DMS79 (cell line): ENCODE measurements around the gene PCED1A.

Source experiments
- DNase-seq: peaks from one replicate; lab custom pipeline; 2025; lab: John Stamatoyannopoulos, UW

PCED1A gene

DNA sequence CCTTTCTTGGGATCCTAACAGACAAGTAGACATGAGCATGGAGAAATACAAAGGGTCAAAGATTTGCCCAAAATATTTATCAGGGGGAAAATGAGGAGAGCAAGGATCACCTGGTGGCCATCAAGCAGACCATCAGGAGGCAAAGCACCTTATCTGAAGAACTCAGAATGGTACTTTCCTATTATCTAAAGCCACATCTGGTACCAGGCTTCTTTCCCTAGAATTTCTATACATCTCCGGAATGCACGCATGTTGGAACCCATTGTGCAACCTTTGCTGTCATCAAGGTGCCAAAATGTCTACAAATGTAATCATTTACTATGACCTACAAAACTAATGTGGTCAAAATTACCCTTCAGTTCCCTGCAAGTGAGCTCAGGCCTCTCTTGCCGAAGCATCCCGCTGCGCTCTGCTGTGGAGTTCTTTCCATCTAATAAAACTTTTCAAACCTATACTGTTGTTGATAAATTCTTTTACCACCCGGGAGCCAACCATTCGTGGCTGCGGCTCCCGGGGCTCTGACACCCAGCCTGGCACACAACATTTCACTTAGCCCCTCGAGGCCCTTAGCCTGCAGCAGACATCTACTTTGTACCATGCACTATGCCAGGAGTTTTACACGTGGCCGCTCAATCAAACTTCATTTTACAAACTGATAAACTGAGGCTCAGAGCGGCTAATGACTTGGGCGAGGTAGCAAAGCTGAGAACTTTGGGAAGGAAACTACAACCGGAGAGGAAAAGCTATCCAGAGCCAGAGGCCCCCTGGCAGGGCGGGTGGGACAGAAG lies 36.2 kb downstream of the PCED1A start:
- DNase-seq: no peak

GRCh38 chr20:2801286-2801728 lies 39.1 kb downstream of the PCED1A start:
- no peak for DNase-seq

GRCh38 chr20:2800521-2801285 lies 39.8 kb downstream of the PCED1A start, which contains the start of gene CPXM1:
Gene CPXM1 (minus strand): TSS chr20:2800627. CDS start chr20:2800572, 55 bp downstream.
- DNase-seq: peak; percentile 53

DNA sequence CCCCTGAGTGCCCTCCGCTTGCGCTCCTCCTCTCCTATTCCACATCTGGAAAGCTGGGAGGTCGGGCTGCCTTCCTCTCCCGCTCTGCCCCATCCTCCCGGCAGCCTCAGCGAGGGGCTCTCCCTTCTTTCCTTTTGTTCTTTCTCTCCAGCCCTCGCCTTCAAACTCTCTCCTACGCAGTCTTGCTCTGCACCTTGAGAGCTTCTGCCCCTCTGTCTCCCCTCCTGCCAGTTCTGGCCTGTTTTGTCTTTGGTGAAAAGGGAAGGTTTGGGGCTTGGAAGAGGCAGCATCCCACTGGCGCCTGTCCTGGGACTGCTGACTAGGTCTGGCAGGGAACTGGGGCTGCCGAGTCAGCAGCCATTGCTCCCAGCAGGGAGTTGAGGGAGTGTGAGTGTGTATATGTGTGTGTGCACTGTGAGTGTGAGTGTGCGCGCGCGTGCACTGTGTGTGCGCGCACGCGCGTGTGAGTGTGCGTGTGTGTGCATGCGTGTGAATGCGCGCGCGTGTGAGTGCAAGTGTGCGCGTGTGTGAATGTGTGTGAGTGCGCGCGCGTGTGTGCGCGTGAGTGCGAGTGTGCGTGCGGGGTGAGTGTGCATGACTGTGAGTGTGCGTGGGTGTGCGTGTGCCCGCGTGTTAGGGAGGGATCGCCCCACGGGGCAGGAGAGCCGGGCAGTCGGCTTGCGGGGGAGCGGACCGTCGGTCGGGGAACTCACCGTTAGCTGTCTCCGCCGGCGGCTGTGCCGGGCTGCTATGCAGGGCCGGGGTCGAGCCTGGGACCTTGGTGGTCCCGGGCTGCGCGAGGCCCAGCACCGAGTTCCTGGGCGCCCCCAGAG lies 40.6 kb downstream of the PCED1A start:
- DNase-seq: peak; percentile 15

- no peak for DNase-seq
Measured at GRCh38 chr20:2799271-2799670, 41.2 kb downstream of the PCED1A start.

GRCh38 chr20:2798814-2799213 lies 41.6 kb downstream of the PCED1A start:
- DNase-seq: peak; percentile 68

- no peak for DNase-seq
Measured at GRCh38 chr20:2798095-2798805, 42.2 kb downstream of the PCED1A start.

DNA sequence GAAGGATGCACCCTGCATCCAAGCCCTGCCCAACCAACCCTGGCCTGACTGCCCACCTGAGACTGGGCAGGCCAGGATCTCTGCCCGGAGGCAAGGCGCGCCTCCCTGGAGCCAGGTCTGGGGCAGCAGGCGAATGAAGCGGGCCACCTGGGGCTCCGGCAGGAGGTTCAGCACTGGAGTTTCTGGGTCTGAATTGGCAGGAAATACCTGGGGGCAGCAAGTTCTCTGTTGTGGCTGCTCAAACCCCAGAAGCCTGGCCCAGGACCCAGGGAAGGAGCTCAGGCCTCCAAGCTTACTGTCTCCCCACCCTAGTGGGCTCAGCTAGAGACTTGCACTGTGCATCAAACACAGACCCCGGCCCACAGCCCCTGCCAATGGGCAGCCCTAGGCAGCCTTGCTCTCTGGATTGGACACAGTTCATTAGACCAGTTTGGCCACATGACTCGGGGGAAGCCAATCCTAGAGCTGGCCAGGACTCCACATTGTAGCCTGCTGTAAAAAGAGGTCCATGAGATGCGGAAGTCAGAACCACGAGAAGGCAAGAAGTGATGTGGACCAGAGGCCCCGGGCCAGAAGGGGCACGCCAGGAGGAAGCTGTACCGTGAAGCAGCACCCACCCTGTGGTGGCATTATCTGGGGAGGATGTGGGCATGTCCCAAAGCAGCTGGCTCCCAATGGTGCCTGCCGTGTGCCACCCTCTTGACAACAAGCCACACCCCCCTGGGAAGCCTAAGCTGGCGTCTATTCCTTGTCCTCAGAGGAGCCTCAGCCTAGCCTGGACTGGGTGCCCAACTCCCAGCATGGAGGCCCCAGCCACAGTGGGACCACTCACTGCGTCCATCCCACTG lies 43.1 kb downstream of the PCED1A start:
- no peak for DNase-seq

GRCh38 chr20:2796011-2796660 lies 44.3 kb downstream of the PCED1A start:
- DNase-seq: no peak

DNA sequence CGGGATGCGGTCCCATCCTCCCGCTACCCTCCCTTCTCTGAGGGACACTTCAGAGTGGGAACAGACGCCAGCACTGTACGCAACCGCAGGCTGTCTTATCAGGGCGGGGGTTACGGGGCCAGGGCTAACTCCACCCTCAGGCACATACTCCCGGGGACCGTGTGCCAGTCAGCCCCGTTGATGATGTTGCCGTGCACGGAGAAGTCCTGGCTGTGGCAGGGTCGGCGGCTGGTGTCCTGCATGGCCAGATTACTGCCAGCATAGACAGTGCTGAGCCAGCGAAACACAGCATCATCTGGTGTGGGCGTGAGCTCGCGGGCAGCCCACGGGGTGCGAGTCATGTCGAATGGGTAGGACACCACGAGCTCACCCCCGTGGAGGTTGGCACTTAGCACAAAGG lies 45.0 kb downstream of the PCED1A start:
- no peak for DNase-seq

DNA sequence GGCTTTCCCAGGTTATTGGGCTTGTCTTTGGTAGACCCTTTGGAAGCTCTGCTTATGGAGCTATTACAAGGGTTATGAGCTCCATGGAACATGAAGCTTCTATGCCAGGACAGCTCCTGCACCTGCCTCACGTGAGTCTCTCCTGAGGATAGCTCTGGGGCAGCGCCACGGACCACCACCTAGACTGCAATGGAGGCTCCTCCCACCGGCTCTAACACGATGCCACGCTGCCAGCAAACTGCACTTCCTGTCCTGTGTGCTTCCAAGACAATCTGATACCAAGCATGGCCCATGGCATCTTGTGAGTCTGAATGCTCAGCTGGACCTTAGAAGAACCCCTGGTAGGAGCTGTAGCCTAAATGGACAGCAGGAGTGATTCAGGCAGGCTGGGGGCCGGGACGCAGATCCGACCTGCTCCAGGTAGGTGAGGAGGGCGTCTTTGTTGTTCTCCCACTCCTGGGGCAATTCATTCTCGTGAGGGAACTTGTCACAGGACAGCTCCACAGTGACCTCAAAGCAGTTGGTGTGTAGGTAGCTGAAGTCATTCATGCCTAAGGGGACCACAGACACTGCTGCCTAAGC lies 45.5 kb downstream of the PCED1A start:
- DNase-seq: no peak

DNA sequence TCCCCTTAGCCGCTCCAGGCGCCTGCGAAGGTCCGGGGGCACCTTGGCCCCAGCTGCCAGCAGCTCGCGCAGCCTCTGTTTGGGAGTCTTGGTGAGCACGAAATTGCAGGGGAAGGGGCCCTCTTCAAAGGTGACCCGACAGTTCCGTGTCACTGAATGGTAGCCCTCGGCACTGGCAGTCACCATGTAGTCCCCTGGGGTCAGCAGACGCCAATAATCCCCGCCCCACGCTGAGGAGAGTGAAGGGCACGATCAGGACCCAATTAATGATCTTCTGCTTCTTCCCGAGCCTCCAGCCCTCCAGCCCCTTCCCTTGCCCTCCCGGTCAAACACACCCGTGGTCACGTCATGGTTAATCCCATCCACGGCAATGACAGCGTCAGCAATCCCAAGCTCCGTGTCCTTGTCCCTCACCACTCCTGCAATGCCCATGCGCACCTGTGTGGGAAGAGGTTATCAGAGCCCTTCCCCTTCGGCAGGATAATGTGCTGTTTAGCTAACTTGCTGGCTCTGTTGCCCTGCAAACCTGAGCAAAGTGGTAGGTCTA lies 46.2 kb downstream of the PCED1A start:
- DNase-seq: no peak

GRCh38 chr20:2793471-2793870 lies 47.0 kb downstream of the PCED1A start:
- DNase-seq: no peak
